H9 (cell line): ENCODE data around the gene GMCL1. TPM values are rescaled to one million over a fixed set of nuclear protein-coding genes. Genes with fewer than 3 reads are reported as not detected.

Experiments
- DNase-seq: peaks from one replicate; pipeline ENCODE4 v3.0.0-alpha.2; 2017
- H2AFZ ChIP-seq: one replicate; pipeline ENCODE4 v1.6.1; 2013; ENCODE audit warnings: mild to moderate bottlenecking, low read length, control low read depth, moderate library complexity
- H2AK5ac ChIP-seq: 2 replicates; pipeline ENCODE4 v1.6.1; 2013; ENCODE audit warnings: low read length, control low read depth, mixed read lengths; ENCODE audit not compliant: insufficient read length
- H2BK120ac ChIP-seq: one replicate; pipeline ENCODE4 v1.6.1; 2013; ENCODE audit warnings: low read depth, mild to moderate bottlenecking, low read length, control low read depth, inconsistent platforms; ENCODE audit not compliant: poor library complexity, severe bottlenecking
- H2BK12ac ChIP-seq: 2 replicates; pipeline ENCODE4 v1.6.1; 2013; ENCODE audit warnings: low read length, control low read depth, mixed read lengths, low read depth; ENCODE audit not compliant: insufficient read length
- H2BK15ac ChIP-seq: 2 replicates; pipeline ENCODE4 v1.6.1; 2013; ENCODE audit warnings: low read depth, low read length, control low read depth
- H2BK20ac ChIP-seq: one replicate; pipeline ENCODE4 v1.6.1; 2013; ENCODE audit warnings: low read depth, mild to moderate bottlenecking, low read length, control low read depth, inconsistent platforms; ENCODE audit not compliant: poor library complexity, severe bottlenecking
- H2BK5ac ChIP-seq: 2 replicates; pipeline ENCODE4 v1.6.1; 2013; ENCODE audit warnings: low read length, control low read depth, mixed read lengths; ENCODE audit not compliant: insufficient read length
- H3K14ac ChIP-seq: 2 replicates; pipeline ENCODE4 v1.6.1; 2013; ENCODE audit warnings: low read length, control low read depth; ENCODE audit not compliant: insufficient read depth
- H3K18ac ChIP-seq: 2 replicates; pipeline ENCODE4 v1.6.1; 2013; ENCODE audit warnings: low read depth, mild to moderate bottlenecking, mixed read lengths, low read length, control low read depth; ENCODE audit not compliant: insufficient read length
- H3K23ac ChIP-seq: 2 replicates; pipeline ENCODE4 v1.6.1; 2013; ENCODE audit warnings: low read length, control low read depth, mixed read lengths, low read depth; ENCODE audit not compliant: insufficient read length
- H3K23me2 ChIP-seq: 2 replicates; pipeline ENCODE4 v1.6.1; 2013; ENCODE audit warnings: low read depth, mild to moderate bottlenecking, mixed read lengths, low read length, control low read depth; ENCODE audit not compliant: insufficient read length, poor library complexity, severe bottlenecking
- H3K27ac ChIP-seq: 2 replicates; pipeline ENCODE4 v1.5.1; 2013; ENCODE audit warnings: low read length, control low read depth, mixed read lengths, low read depth; ENCODE audit not compliant: insufficient read length
- H3K27me3 ChIP-seq: 2 replicates; pipeline ENCODE4 v1.6.1; 2013; ENCODE audit warnings: low read length, control low read depth, inconsistent platforms; ENCODE audit not compliant: insufficient read depth
- H3K4ac ChIP-seq: 2 replicates; pipeline ENCODE4 v1.6.1; 2013; ENCODE audit warnings: low read depth, mild to moderate bottlenecking, control low read depth, inconsistent platforms, low read length, moderate library complexity
- H3K4me1 ChIP-seq: 2 replicates; pipeline ENCODE4 v1.6.1; 2013; ENCODE audit warnings: low read length, control low read depth, inconsistent platforms; ENCODE audit not compliant: insufficient read depth
- H3K4me2 ChIP-seq: 2 replicates; pipeline ENCODE4 v1.6.1; 2013; ENCODE audit warnings: low read length, control low read depth, mixed read lengths; ENCODE audit not compliant: insufficient read length, insufficient read depth
- H3K56ac ChIP-seq: 2 replicates; pipeline ENCODE4 v1.6.1; 2013; ENCODE audit warnings: low read depth, mild to moderate bottlenecking, mixed read lengths, low read length, control low read depth; ENCODE audit not compliant: insufficient read length
- H3K79me1 ChIP-seq: 2 replicates; pipeline ENCODE4 v1.6.1; 2013; ENCODE audit warnings: low read depth, mild to moderate bottlenecking, moderate library complexity, low read length, control low read depth, inconsistent platforms; ENCODE audit not compliant: insufficient read depth, poor library complexity, severe bottlenecking
- H3K79me2 ChIP-seq: 2 replicates; pipeline ENCODE4 v1.6.1; 2013; ENCODE audit warnings: low read length, control low read depth, inconsistent platforms; ENCODE audit not compliant: insufficient read depth
- H3K9ac ChIP-seq: 2 replicates; pipeline ENCODE4 v1.6.1; 2013; ENCODE audit warnings: low read length, control low read depth, mixed read lengths; ENCODE audit not compliant: insufficient read length; ENCODE audit errors: extremely low read depth
- H3K9me3 ChIP-seq: one replicate; pipeline ENCODE4 v1.6.1; 2013; ENCODE audit warnings: low read depth, low read length, inconsistent platforms; ENCODE audit not compliant: control insufficient read depth
- H3T11ph ChIP-seq: one replicate; pipeline ENCODE4 v1.6.1; 2013; ENCODE audit warnings: mild to moderate bottlenecking, low read length, control low read depth, inconsistent platforms
- H4K20me1 ChIP-seq: one replicate; pipeline ENCODE4 v1.6.1; 2013; ENCODE audit not compliant: control insufficient read depth, insufficient read length, insufficient read depth
- H4K5ac ChIP-seq: 2 replicates; pipeline ENCODE4 v1.6.1; 2013; ENCODE audit warnings: low read depth, mild to moderate bottlenecking, mixed read lengths, low read length, control low read depth; ENCODE audit not compliant: insufficient read length
- H4K8ac ChIP-seq: replicated peaks from 2 replicates; pipeline ENCODE4 v1.6.1; 2013; ENCODE audit warnings: low read length, control low read depth, mixed read lengths, low read depth; ENCODE audit not compliant: insufficient read length
- H4K91ac ChIP-seq: 2 replicates; pipeline ENCODE4 v1.6.1; 2013; ENCODE audit warnings: low read depth, mild to moderate bottlenecking, moderate library complexity, mixed read lengths, low read length, control low read depth; ENCODE audit not compliant: insufficient read length
- H3K27ac Mint-ChIP-seq, 3 experiments: 2 replicates in 2 of 3; 3 replicates in 1 of 3; pipeline ENCODE4 v1.8.0; 2020 to 2021; ENCODE audit warnings: mixed read lengths in 3 of 3, mild to moderate bottlenecking in 1 of 3, moderate library complexity in 1 of 3
- H3K27me3 Mint-ChIP-seq: 2 replicates; pipeline ENCODE4 v1.8.0; 2021; ENCODE audit warnings: low read depth, mild to moderate bottlenecking, moderate library complexity, mixed read lengths
- H3K36me3 Mint-ChIP-seq, 3 experiments: 2 replicates in 2 of 3; 3 replicates in 1 of 3; pipeline ENCODE4 v1.8.0; 2020 to 2021; ENCODE audit warnings: low read depth in 3 of 3, mixed read lengths in 3 of 3; ENCODE audit not compliant: insufficient read depth in 1 of 3
- H3K4me1 Mint-ChIP-seq, 2 experiments: 2 replicates each; pipeline ENCODE4 v1.8.0; 2020; ENCODE audit warnings: mixed read lengths in 2 of 2
- H3K4me3 Mint-ChIP-seq, 2 experiments: 2 replicates in 1 of 2; 3 replicates in 1 of 2; pipeline ENCODE4 v1.8.0; 2020 to 2021; ENCODE audit warnings: mild to moderate bottlenecking in 2 of 2, mixed read lengths in 2 of 2, moderate library complexity in 1 of 2
- H3K9me3 Mint-ChIP-seq, 2 experiments: 2 replicates in 1 of 2; 3 replicates in 1 of 2; pipeline ENCODE4 v1.8.0; 2020; ENCODE audit warnings: mild to moderate bottlenecking in 2 of 2, mixed read lengths in 2 of 2, moderate library complexity in 1 of 2
- WGBS: extraction: QIAGEN DNeasy Blood & Tissue Kit; methylation state at CpG from one replicate; pipeline ENCODE4 v1.1.7; 2013; ENCODE audit warnings: missing lambda C conversion rate, low lambda C conversion rate, mixed read lengths; ENCODE audit not compliant: insufficient read length; ENCODE audit errors: extremely low coverage; 5-methylcytosine and 5-hydroxymethylcytosine counted together
- total RNA-seq: library from RNA; stranded (reverse); gene quantifications from 2 replicates; pipeline ENCODE4 v1.2.1, GENCODE V29; 2021
- TF ChIP-seq, protein P1 (sequence below): fragments of 200-600 bp; sonication (generic); conservative IDR thresholded peaks from 3 replicates; pipeline ENCODE4 v1.8.0; 2021; ENCODE audit warnings: antibody characterized with exemption, mild to moderate bottlenecking

The GMCL1 gene
- total RNA-seq, 1 experiment from 2014 or later, result 18.6 TPM

DNA sequence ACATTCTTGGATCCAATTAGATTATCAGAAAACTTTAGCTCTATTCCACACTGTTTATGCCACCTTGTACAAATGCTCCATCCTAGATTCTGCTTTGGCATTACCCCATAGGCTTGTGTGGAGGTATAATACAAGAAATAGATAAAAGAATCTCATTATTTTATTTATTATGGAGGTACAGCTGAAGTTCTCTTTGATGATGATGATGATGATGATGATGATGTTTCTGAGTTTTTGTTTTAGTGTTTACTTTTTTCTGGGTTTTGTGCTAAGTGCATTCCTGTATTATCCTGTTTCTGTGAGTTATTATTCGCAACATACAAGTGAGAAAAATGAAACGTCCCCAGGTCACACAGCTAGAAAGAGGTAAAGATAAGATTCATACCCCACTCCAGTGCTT lies 44.1 kb upstream of the GMCL1 start:
- Histone ChIP-seq H3K23ac (no peak overlapping the region), H3K9ac (no peak overlapping the region), H2BK5ac (no peak overlapping the region), H3K27ac (no peak overlapping the region), H3K27me3 (no peaks in the 10 kb centered on the region), H3K4ac (no peak overlapping the region), H3K4me1 (peaks cover 9% of the 10 kb centered on the region), H3K56ac (no peak overlapping the region), H4K91ac (no peak overlapping the region), H2AFZ (no peak overlapping the region), H3K79me1 (no peaks in the 10 kb centered on the region), H3K14ac (no peak overlapping the region), H3T11ph (no peak overlapping the region), H3K79me2 (no peaks in the 10 kb centered on the region), H3K4me2 (no peak overlapping the region), H3K9me3 (no peaks in the 10 kb centered on the region), H2BK120ac (no peak overlapping the region), H4K20me1 (no peaks in the 10 kb centered on the region), H4K8ac (no peak overlapping the region), H3K23me2 (no peaks in the 10 kb centered on the region), H2AK5ac (no peak overlapping the region), H2BK20ac (no peak overlapping the region), H2BK12ac (no peak overlapping the region), H4K5ac (no peak overlapping the region), H3K18ac (no peak overlapping the region), H2BK15ac (no peak overlapping the region)
- TF ChIP-seq, protein P1, sequence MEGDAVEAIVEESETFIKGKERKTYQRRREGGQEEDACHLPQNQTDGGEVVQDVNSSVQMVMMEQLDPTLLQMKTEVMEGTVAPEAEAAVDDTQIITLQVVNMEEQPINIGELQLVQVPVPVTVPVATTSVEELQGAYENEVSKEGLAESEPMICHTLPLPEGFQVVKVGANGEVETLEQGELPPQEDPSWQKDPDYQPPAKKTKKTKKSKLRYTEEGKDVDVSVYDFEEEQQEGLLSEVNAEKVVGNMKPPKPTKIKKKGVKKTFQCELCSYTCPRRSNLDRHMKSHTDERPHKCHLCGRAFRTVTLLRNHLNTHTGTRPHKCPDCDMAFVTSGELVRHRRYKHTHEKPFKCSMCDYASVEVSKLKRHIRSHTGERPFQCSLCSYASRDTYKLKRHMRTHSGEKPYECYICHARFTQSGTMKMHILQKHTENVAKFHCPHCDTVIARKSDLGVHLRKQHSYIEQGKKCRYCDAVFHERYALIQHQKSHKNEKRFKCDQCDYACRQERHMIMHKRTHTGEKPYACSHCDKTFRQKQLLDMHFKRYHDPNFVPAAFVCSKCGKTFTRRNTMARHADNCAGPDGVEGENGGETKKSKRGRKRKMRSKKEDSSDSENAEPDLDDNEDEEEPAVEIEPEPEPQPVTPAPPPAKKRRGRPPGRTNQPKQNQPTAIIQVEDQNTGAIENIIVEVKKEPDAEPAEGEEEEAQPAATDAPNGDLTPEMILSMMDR, result no peak
- H3K4me3 Mint-ChIP-seq, result no peak overlapping the region
- no peaks in the 10 kb centered on the region for H3K27me3 Mint-ChIP-seq
- WGBS, result no CpG with 5 or more reads among the region's 2 CpGs
- no peak for DNase-seq
- H3K4me1 Mint-ChIP-seq, result peaks cover 30% of the 10 kb centered on the region in 2 experiments
- H3K9me3 Mint-ChIP-seq, result no peaks in the 10 kb centered on the region
- H3K27ac Mint-ChIP-seq, result no peak overlapping the region
- H3K36me3 Mint-ChIP-seq, result no peaks in the 10 kb centered on the region
